Activated B cell treated with CpG ODN at 0.5 μM for 24 hours (primary cell): ENCODE measurements around the gene LPIN1. TPM values are rescaled to one million over a fixed set of nuclear protein-coding genes. Genes with fewer than 3 reads are reported as not detected.
"Not testable (repeated sequence)": the region's sequence is repeated elsewhere in the genome, so short reads cannot be mapped to it uniquely, and the experiment has no call there.

ENCODE experiments used
- ATAC-seq: fragments of 200-7000 bp; cut with Tn5 transposase; one replicate; pipeline ENCODE4 v1.10.0; 2021; ENCODE audit warnings: low read depth, mild to moderate bottlenecking, moderate library complexity
- CTCF ChIA-PET: fragments of 350-600 bp; sonication (Branson Sonifier 250); formaldehyde crosslinking; loops from one replicate; lab custom pipeline; 2021; ENCODE audit warnings: antibody characterized with exemption; lab: Charles Lee
- POLR2A ChIA-PET: fragments of 350-600 bp; sonication (Branson Sonifier 250); formaldehyde crosslinking; loops from one replicate; lab custom pipeline; 2021; ENCODE audit warnings: antibody characterized with exemption; lab: Charles Lee
- DNase-seq: peaks from one replicate; pipeline ENCODE4 v3.0.0; 2022
- H3K27ac Mint-ChIP-seq: one replicate; pipeline ENCODE4 v1.8.0; 2020; ENCODE audit warnings: mixed read lengths
- H3K27me3 Mint-ChIP-seq: one replicate; pipeline ENCODE4 v1.8.0; 2021; ENCODE audit warnings: mixed read lengths
- H3K36me3 Mint-ChIP-seq: one replicate; pipeline ENCODE4 v1.8.0; 2021; ENCODE audit warnings: low read depth, mixed read lengths
- H3K4me1 Mint-ChIP-seq: one replicate; pipeline ENCODE4 v1.8.0; 2021; ENCODE audit warnings: mixed read lengths
- H3K4me3 Mint-ChIP-seq: one replicate; pipeline ENCODE4 v1.8.0; 2020; ENCODE audit warnings: mild to moderate bottlenecking, mixed read lengths
- H3K9me3 Mint-ChIP-seq: one replicate; pipeline ENCODE4 v1.8.0; 2020; ENCODE audit warnings: mixed read lengths
- CTCF ChIP-seq: fragments of 200-600 bp; IDR thresholded peaks from one replicate; pipeline ENCODE4 v1.8.0; 2022; ENCODE audit warnings: antibody characterized with exemption, mild to moderate bottlenecking
- intact Hi-C: fragments of 100-400 bp; cut with micrococcal nuclease; formaldehyde crosslinking; loops from one replicate; pipeline ENCODE4 v1.15.1; 2024
- total RNA-seq: library from RNA; stranded (reverse); gene quantifications from 2 replicates; pipeline ENCODE4 v1.2.3, GENCODE V29; 2022

The LPIN1 gene
- total RNA-seq, 1 donor from 2014 or later = 74.3 TPM

- peaks cover 52% of the 10 kb centered on the region for H3K4me1 Mint-ChIP-seq
- H3K36me3 Mint-ChIP-seq = no peaks in the 10 kb centered on the region
- intact Hi-C loops = no loop called here
- no peak for ATAC-seq
- H3K9me3 Mint-ChIP-seq = no peaks in the 10 kb centered on the region
- H3K27ac Mint-ChIP-seq = no peak overlapping the region
- CTCF ChIA-PET = no interaction called here
- DNase-seq = no peak
- no peak overlapping the region for H3K4me3 Mint-ChIP-seq
- POLR2A ChIA-PET = no interaction called here
- no peaks in the 10 kb centered on the region for H3K27me3 Mint-ChIP-seq
- no peak for TF ChIP-seq CTCF
Observed at GRCh38 chr2:11853197-11853588, 106.8 kb downstream of the LPIN1 start.

GRCh38 chr2:11855064-11855760 is 108.8 kb downstream of the LPIN1 start:
- POLR2A ChIA-PET = interaction anchor here (0.9 kb wide), 2 partner anchors 25 to 177 kb away, joined by 3 to 4 read pairs; no protein-coding TSS in a partner anchor
- no peak for DNase-seq
- Mint-ChIP-seq H3K4me3 (peak overlapping the region; percentile 63), H3K36me3 (no peaks in the 10 kb centered on the region), H3K27ac (no peak overlapping the region), H3K4me1 (peaks cover 65% of the 10 kb centered on the region), H3K9me3 (no peaks in the 10 kb centered on the region), H3K27me3 (no peaks in the 10 kb centered on the region)
- intact Hi-C loops = no loop called here
- CTCF ChIA-PET = no interaction called here
- no peak for TF ChIP-seq CTCF
- peak; percentile 77 for ATAC-seq

- H3K4me1 Mint-ChIP-seq = peaks cover 74% of the 10 kb centered on the region
- no peak overlapping the region for H3K4me3 Mint-ChIP-seq
- CTCF ChIA-PET = no interaction called here
Observed at GRCh38 chr2:11856095-11856494, 109.7 kb downstream of the LPIN1 start.

GRCh38 chr2:11858883-11859282 is 112.5 kb downstream of the LPIN1 start:
- no peaks in the 10 kb centered on the region for H3K36me3 Mint-ChIP-seq
- POLR2A ChIA-PET = no interaction called here
- CTCF ChIA-PET = no interaction called here
- intact Hi-C loops = no loop called here
- no peak overlapping the region for H3K27ac Mint-ChIP-seq
- H3K4me1 Mint-ChIP-seq = peaks cover 83% of the 10 kb centered on the region
- no peak for TF ChIP-seq CTCF
- ATAC-seq (no peak), DNase-seq (no peak)
- no peak overlapping the region for H3K4me3 Mint-ChIP-seq
- H3K27me3 Mint-ChIP-seq = no peaks in the 10 kb centered on the region
- no peaks in the 10 kb centered on the region for H3K9me3 Mint-ChIP-seq

More at GRCh38 chr2:11856095-11856494, 109.7 kb downstream of the LPIN1 start:
- DNase-seq = no peak
- H3K36me3 Mint-ChIP-seq = no peaks in the 10 kb centered on the region
- no peaks in the 10 kb centered on the region for H3K9me3 Mint-ChIP-seq
- TF ChIP-seq CTCF = no peak
- POLR2A ChIA-PET = interaction anchor here (0.6 kb wide), 2 partner anchors 143 to 190 kb away, joined by 3 read pairs; no protein-coding TSS in a partner anchor
- intact Hi-C loops = no loop called here
- ATAC-seq = no peak
- H3K27me3 Mint-ChIP-seq = no peaks in the 10 kb centered on the region
- H3K27ac Mint-ChIP-seq = no peak overlapping the region

GRCh38 chr2:11859975-11860374 is 113.5 kb downstream of the LPIN1 start:
- not testable (repeated sequence) for H3K9me3 Mint-ChIP-seq, DNase-seq, H3K4me3 Mint-ChIP-seq, H3K27me3 Mint-ChIP-seq, H3K36me3 Mint-ChIP-seq, H3K27ac Mint-ChIP-seq, ATAC-seq
- intact Hi-C loops = loop anchor here (5.0 to 10.0 kb wide), 2 partner anchors 145 to 312 kb away; no protein-coding TSS in a partner anchor
- H3K4me1 Mint-ChIP-seq = peaks cover 91% of the 10 kb centered on the region
- ChIA-PET POLR2A (interaction anchor here (0.7 kb wide), 2 partner anchors 34 to 547 kb away, joined by 3 to 4 read pairs; no protein-coding TSS in a partner anchor), CTCF (interaction anchor here (1.5 kb wide), 1 partner anchor 1071 kb away, joined by 3 read pairs; no protein-coding TSS in a partner anchor)
